ENCODE results near the gene ZDHHC7. TPM values are rescaled to one million over a fixed set of nuclear protein-coding genes. Genes with fewer than 3 reads are reported as not detected.

The ZDHHC7 gene
- total RNA-seq, 1 donor from 2014 or later: 77.9 TPM

DNA sequence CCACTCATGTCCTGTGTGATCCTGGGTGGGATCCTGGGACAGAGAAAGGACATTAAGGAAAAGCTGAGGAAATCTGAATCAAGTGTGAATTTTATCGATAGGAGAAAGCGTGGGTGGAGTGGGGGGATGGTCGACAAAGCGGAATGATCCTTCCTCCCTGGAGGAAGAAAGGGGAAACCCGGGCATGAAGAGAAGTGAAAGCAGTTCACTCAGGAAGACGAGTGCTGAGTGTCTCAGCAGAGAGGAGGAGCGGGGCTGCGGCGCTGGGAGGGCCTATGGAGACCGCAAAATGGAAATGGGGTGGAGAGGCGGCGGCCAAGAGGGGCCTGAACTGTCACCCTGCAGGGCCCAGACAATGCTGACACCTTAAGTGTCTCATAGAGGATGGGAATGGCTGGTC, 8.7 kb downstream of the ZDHHC7 start:
- TF ChIP-seq, protein P1, sequence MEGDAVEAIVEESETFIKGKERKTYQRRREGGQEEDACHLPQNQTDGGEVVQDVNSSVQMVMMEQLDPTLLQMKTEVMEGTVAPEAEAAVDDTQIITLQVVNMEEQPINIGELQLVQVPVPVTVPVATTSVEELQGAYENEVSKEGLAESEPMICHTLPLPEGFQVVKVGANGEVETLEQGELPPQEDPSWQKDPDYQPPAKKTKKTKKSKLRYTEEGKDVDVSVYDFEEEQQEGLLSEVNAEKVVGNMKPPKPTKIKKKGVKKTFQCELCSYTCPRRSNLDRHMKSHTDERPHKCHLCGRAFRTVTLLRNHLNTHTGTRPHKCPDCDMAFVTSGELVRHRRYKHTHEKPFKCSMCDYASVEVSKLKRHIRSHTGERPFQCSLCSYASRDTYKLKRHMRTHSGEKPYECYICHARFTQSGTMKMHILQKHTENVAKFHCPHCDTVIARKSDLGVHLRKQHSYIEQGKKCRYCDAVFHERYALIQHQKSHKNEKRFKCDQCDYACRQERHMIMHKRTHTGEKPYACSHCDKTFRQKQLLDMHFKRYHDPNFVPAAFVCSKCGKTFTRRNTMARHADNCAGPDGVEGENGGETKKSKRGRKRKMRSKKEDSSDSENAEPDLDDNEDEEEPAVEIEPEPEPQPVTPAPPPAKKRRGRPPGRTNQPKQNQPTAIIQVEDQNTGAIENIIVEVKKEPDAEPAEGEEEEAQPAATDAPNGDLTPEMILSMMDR (IDR thresholded peaks at IDR 0.05): no peak
- ATAC-seq: peak in 1 of 2 donors; percentile 57
- peak overlapping the region; percentile 22 for H3K4me3 ChIP-seq
- H3K27ac ChIP-seq: peak overlapping the region; percentile 81
- no peaks in the 10 kb centered on the region for H3K36me3 ChIP-seq
- intact Hi-C loops (cut with DNase I): no loop called here
- H3K27me3 ChIP-seq (ENCODE audit: low read depth): no peaks in the 10 kb centered on the region
- peaks cover 99% of the 10 kb centered on the region for H3K4me1 ChIP-seq
- peak; percentile 71 for DNase-seq
- H3K9me3 ChIP-seq: no peaks in the 10 kb centered on the region

DNA sequence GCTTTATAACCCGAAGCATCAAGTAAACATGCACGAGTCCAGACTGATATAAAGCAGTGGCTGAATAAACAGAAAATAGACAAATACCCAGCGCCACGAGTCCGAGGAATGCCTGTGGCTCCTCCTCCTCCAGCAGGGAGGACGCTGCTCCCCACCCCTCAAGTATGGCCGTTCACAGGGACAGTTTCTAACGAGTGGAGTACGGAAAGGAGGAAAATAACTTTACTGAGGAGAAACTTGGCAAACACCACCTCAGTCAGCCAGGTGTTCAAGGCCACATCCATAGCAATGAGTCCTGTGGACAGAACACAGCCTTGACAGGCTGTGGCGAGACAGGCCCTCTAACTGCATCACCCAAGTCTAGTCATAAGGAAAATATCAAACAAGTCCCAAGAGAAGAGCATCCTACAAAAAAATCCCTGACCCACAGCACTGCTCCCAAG, 9.2 kb downstream of the ZDHHC7 start:
- Histone ChIP-seq H3K27ac (peak overlapping the region; percentile 81), H3K27me3 (ENCODE audit: low read depth) (no peaks in the 10 kb centered on the region), H3K4me3 (peak overlapping the region; percentile 22), H3K4me1 (peaks cover 96% of the 10 kb centered on the region), H3K36me3 (no peaks in the 10 kb centered on the region), H3K9me3 (no peaks in the 10 kb centered on the region)
- TF ChIP-seq, protein P1 (IDR thresholded peaks at IDR 0.05): no peak
- intact Hi-C loops (cut with DNase I): no loop called here
- ATAC-seq: no peak
- peak; percentile 28 for DNase-seq

DNA sequence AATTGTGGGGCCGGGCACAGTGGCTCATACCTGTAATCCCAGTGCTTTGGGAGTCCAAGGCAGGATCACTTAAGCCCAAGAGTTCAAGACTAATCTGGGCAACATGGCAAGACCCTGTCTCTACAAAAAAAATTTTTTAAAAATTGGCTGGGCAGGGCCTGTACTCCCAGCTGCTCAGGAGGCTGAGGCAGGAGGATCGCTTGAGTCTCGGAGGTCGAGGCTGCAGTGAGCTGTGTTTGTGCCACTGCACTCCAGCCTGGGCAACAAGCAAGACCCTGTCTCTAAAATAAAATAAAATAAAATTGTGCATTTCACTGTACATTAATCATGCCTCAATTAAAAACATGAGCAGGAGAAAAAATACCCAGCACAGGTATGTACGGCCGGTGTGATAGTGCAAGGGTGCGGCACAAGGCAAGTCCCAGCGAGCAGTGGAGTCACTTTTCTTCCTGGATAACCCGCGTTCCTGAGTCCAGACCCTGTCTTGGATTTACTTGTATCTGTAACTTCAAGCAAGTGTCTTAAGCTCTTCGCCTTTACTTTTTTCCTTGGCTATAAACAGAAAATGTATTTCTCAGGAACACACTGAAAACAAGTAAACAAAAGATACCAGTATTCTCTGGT, 11.4 kb downstream of the ZDHHC7 start:
- Histone ChIP-seq H3K9me3 (no peaks in the 10 kb centered on the region), H3K36me3 (peaks cover 11% of the 10 kb centered on the region), H3K4me1 (peaks cover 95% of the 10 kb centered on the region), H3K4me3 (no peak overlapping the region), H3K27ac (peak overlapping the region; percentile 81), H3K27me3 (ENCODE audit: low read depth) (no peaks in the 10 kb centered on the region)
- DNase-seq (peak; percentile 30), ATAC-seq (no peak)
- intact Hi-C loops (cut with DNase I): no loop called here
- TF ChIP-seq, protein P1 (IDR thresholded peaks at IDR 0.05): no peak

DNA sequence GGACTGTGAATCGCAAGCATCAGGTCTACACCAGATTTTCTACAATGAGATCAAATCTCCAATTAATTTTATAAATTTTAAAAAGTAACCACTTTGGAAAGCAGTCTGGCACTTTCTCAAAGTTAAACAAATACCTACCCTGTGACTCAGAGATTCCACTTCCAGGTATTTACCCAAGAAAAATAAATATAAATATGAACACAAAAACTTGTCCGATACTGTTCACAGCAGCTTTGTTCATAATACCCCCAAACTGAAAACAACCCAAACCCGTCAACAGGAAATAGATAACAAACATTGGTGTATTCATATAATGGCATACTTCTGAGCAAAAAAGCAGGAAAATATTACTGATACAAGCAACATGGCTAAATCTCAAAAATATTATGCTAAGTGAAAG, 12.1 kb downstream of the ZDHHC7 start:
- peak overlapping the region; percentile 81 for H3K27ac ChIP-seq
- no peak for DNase-seq
- intact Hi-C loops (cut with DNase I): no loop called here
- H3K4me1 ChIP-seq: peaks cover 95% of the 10 kb centered on the region
- peaks cover 19% of the 10 kb centered on the region for H3K36me3 ChIP-seq
- no peaks in the 10 kb centered on the region for H3K9me3 ChIP-seq
- no peak overlapping the region for H3K4me3 ChIP-seq
- no peak for ATAC-seq
- no peaks in the 10 kb centered on the region for H3K27me3 ChIP-seq (ENCODE audit: low read depth)
- TF ChIP-seq, protein P1 (IDR thresholded peaks at IDR 0.05): no peak

DNA sequence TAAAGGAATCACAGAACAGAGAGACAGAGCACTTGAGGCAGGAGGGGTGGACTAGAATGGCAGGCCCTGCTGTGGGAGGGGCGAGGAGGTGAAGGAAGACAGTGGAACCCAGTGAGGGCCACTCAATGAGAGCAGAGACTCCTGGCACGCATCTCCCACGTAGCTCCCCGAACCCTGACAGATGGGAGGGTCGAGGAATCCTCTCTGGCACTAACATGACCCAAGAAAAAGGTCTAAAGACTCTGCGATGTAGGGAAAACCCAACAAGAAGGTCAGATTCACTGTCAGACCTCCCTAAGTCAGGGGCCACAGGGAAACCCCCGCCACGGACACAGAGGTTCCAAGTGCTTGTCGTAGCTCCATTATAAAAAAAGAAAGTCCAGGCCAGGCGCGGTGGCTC, 15.0 kb downstream of the ZDHHC7 start:
- Histone ChIP-seq H3K9me3 (no peaks in the 10 kb centered on the region), H3K4me1 (peaks cover 95% of the 10 kb centered on the region), H3K4me3 (no peak overlapping the region), H3K27me3 (ENCODE audit: low read depth) (no peaks in the 10 kb centered on the region), H3K36me3 (peaks cover 45% of the 10 kb centered on the region), H3K27ac (peak overlapping the region; percentile 79)
- TF ChIP-seq, protein P1 (IDR thresholded peaks at IDR 0.05): no peak
- DNase-seq (peak; percentile 21), ATAC-seq (no peak)
- intact Hi-C loops (cut with DNase I): no loop called here

All from lower lobe of right lung (tissue), 2 donors.